CD4-positive, alpha-beta T cell treated with Interleukin-15 for 4 hours (primary cell): ENCODE measurements around the gene MGST3.
"Not testable (repeated sequence)": the region's sequence is repeated elsewhere in the genome, so short reads cannot be mapped to it uniquely, and the experiment has no call there.

ENCODE experiments used
- DNase-seq: peaks from one replicate; pipeline ENCODE4 v3.0.0-alpha.2; 2020; ENCODE audit warnings: low spot score

Gene MGST3

GRCh38 chr1:165658766-165659580, 27.9 kb downstream of the MGST3 start:
- DNase-seq: not testable (repeated sequence)

GRCh38 chr1:165659581-165659895, 28.5 kb downstream of the MGST3 start:
- no peak for DNase-seq

GRCh38 chr1:165661703-165662102, 30.7 kb downstream of the MGST3 start:
- DNase-seq: no peak

GRCh38 chr1:165662186-165662585, 31.2 kb downstream of the MGST3 start:
- no peak for DNase-seq

GRCh38 chr1:165666152-165666825, 35.3 kb downstream of the MGST3 start:
- no peak for DNase-seq

GRCh38 chr1:165668184-165668583, 37.1 kb downstream of the MGST3 start:
- no peak for DNase-seq

- no peak for DNase-seq
Observed at GRCh38 chr1:165671526-165671925, 40.5 kb downstream of the MGST3 start.

GRCh38 chr1:165674599-165674998, 43.6 kb downstream of the MGST3 start:
- no peak for DNase-seq

GRCh38 chr1:165675794-165676193, 44.8 kb downstream of the MGST3 start:
- no peak for DNase-seq

- no peak for DNase-seq
Observed at GRCh38 chr1:165678509-165678908, 47.5 kb downstream of the MGST3 start.

GRCh38 chr1:165679282-165680036, 48.4 kb downstream of the MGST3 start:
- DNase-seq: no peak

- DNase-seq: no peak
Observed at GRCh38 chr1:165680303-165680702, 49.3 kb downstream of the MGST3 start.

- DNase-seq: not testable (repeated sequence)
Observed at GRCh38 chr1:165680773-165681172, 49.7 kb downstream of the MGST3 start.

- DNase-seq: no peak
Observed at GRCh38 chr1:165683848-165684485, 52.9 kb downstream of the MGST3 start.

- DNase-seq: no peak
Observed at GRCh38 chr1:165686121-165686970, 55.3 kb downstream of the MGST3 start.

- DNase-seq: no peak
Observed at GRCh38 chr1:165686971-165687433, 56.0 kb downstream of the MGST3 start.

- DNase-seq: no peak
Observed at GRCh38 chr1:165688046-165688445, 57.0 kb downstream of the MGST3 start.

- DNase-seq: no peak
Observed at GRCh38 chr1:165695031-165695430, 64.0 kb downstream of the MGST3 start.

GRCh38 chr1:165696625-165697100, 65.6 kb downstream of the MGST3 start:
- DNase-seq: no peak

GRCh38 chr1:165697491-165697880, 66.5 kb downstream of the MGST3 start:
- DNase-seq: no peak
